Prostate gland (tissue), 2 donors: ENCODE results near the gene ADCYAP1.

Experiments used
- POLR2A ChIP-seq: fragments of 450-650 bp; IDR thresholded peaks from one replicate; pipeline ENCODE4 v1.6.1; 2016; ENCODE audit warnings: antibody characterized with exemption, mild to moderate bottlenecking
- POLR2AphosphoS5 ChIP-seq: sonication (generic); formaldehyde crosslinking; IDR thresholded peaks from one replicate; pipeline ENCODE4 v1.6.1; 2017; ENCODE audit warnings: antibody characterized with exemption
- TF ChIP-seq, protein P1 (sequence below), 4 experiments: fragments of 200-600 bp in 2 of 4; fragments of 450-650 bp in 2 of 4; sonication (generic) in 2 of 4; IDR thresholded peaks; 1 replicate in 3 of 4; 2 replicates in 1 of 4; pipeline ENCODE4 v1.5.1; 2016 to 2019; ENCODE audit warnings: antibody characterized with exemption in 4 of 4, mild to moderate bottlenecking in 2 of 4, moderate library complexity in 2 of 4

GRCh38 chr18:906416-907114 lies 1.9 kb downstream of the ADCYAP1 start:
- TF ChIP-seq POLR2A (no peak), POLR2AphosphoS5 (no peak)
- TF ChIP-seq, protein P1, sequence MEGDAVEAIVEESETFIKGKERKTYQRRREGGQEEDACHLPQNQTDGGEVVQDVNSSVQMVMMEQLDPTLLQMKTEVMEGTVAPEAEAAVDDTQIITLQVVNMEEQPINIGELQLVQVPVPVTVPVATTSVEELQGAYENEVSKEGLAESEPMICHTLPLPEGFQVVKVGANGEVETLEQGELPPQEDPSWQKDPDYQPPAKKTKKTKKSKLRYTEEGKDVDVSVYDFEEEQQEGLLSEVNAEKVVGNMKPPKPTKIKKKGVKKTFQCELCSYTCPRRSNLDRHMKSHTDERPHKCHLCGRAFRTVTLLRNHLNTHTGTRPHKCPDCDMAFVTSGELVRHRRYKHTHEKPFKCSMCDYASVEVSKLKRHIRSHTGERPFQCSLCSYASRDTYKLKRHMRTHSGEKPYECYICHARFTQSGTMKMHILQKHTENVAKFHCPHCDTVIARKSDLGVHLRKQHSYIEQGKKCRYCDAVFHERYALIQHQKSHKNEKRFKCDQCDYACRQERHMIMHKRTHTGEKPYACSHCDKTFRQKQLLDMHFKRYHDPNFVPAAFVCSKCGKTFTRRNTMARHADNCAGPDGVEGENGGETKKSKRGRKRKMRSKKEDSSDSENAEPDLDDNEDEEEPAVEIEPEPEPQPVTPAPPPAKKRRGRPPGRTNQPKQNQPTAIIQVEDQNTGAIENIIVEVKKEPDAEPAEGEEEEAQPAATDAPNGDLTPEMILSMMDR (IDR thresholded peaks at IDR 0.05) = no peak
